Fibroblast of gingiva (primary cell): ENCODE measurements around the gene ZNF507.
"Not testable (repeated sequence)": the region's sequence is repeated elsewhere in the genome, so short reads cannot be mapped to it uniquely, and the experiment has no call there.

Source experiments
- DNase-seq: peaks from one replicate; pipeline ENCODE4 v3.0.0-alpha.2; 2011; ENCODE audit warnings: low read depth

The ZNF507 gene

DNA sequence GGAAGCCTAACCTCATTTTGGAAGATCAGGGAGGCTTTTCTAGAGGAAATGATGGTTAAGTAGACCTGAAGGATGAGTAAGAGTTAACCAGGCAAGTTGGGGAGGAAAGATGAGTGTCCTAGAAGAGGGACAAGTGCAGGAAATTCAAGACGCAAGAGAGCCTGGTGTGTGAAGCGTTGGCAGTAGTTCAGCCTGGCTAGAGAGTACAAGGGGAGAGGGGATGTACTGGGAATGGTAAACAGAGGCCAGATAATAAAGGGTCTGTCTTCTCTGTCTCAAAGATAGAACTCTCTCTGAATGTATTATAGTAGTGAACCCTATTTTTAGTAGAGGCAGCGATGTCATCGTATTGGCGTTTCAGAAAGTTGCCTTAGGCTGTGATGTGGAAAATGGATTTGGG, 69.8 kb downstream of the ZNF507 start:
- no peak for DNase-seq

DNA sequence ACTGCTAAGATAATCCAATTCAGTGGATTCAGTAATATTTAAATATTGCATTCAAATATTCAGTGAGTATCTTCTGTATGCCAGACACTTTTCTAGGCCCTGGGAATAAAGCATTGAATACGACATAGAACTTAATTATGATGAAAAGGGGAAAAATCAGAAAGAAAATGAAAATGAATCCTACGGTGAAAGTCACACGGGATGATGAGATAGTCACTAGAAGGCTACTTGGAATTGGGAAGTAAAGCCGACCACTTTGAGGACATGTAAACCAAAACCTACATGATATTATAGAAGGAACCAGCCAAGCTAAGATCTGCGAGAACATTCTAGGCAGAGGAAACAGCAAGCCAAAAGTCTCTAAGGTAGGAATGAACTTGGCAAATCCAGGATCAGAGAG, 70.3 kb downstream of the ZNF507 start:
- no peak for DNase-seq

DNA sequence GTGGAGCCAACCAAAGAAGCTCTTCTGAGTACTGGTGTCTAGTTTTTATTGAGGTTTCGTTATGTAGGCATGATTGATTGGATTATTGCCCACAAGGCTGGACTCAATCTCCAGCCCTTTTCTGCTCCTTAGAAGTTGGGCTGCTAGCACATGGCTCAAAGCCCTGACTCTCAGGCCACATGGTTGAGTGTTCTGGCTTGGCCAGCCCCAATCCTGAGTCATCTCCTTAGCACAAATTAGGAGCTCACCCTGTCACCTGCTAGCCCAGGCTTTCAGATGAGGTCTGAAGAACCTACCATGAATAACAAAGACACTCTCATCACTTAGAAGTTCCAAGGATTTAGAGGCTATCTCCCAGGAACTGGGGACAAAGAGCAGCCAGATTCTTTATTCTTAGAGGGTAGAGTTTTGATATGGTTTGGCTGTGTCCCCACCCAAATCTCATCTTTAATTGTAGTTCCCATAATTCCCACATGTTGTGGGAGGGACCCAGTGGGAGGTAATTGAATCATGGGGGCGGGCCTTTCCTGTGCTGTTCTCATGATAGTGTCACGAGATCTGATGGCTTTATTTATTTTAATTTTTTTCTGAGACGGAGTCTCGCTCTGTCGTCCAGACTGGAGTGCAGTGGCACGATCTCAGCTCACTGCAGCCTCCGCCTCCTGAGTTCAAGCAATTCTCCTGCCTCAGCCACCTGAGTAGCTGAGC, 71.5 kb downstream of the ZNF507 start:
- DNase-seq = peak; percentile 61

DNA sequence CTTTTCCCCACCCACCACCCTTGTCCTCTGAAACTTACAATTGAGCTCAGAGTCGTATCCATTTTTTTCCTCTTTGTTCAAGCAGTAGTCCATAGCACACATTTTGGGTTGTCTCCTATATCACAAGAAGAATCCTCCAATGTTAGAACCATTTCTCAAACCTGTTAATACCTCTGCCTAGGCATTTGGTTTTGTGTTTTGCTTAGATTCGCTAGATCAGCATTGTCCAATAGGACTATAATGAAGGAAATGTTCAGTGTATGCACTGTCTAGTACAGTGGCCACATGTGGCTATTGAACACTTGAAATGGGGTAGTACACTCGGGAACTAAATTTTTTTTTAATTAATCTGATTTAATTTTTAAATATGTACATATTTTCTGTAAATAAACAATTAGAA, 72.7 kb downstream of the ZNF507 start:
- DNase-seq = no peak

DNA sequence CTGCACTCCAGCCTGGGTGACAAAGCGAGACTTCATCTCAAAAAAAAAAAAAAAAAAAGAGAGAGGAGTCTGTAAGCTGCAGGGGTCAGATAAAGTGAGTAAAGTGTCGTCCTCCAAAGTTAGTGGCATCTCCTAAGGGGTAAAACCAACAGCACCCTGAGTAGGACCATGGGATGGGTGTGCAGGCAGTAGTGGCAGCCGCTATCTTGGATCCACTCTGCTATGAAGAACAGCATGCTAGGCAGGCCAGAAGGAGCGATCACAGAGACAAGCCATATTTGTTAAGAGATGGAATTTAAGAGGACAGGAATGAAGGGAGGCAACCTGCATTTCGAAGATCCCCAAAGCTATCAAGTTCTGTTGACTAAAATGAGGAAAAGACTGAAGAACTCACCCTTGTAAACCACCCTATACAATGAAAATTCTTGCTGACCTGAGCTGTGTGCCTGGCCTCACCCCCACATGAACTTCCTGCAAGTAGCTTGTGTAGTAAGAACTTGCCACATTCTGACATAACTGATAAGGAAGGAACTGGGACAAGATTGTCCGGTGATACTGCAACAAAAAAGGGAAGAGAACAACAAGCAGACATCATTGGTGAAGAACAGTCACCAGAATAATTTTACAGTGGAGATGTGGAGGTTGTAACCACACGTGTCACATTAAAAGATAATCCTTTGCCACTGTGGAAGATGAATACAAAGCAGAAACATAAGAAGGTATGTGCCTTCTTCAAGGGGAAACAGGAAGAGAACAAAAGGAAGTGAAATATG, 76.4 kb downstream of the ZNF507 start:
- no peak for DNase-seq

DNA sequence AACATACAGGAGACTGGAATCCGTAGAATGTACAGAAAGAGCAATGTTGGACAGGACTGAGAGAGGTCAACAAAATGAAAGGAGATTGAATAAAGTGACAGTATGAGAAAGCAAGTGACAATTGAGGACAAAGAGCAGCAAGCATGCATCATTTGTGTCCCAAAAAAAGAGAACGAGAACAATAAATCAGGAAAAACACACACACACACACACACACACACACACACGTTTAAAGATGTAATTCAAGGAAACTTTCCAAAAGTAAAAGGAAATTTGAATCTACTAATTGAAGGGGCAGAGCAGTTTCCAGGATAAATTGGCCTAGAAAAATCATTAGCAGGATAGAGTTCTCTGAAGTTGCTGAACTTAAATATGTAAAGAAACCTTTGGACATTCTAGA, 77.0 kb downstream of the ZNF507 start:
- DNase-seq = no peak

DNA sequence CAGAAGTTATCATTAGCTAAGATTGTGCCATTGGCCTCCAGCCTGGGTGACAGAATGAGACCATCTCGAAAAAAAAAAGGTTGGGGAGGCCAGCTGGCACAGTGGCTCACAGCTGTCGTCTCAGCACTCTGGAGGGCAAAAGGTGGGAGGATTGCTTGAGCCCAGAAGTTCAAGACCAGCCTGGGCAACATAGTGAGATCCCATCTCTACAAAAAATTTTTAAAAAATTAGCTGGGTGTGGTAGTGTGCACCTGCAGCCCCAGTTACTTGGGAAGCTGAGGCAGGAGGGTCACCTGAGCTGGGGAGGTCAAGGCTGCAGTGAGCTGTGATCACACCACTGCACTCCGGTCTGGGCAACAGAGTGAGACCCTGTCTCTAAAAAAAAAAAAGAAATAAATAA, 78.5 kb downstream of the ZNF507 start:
- DNase-seq = not testable (repeated sequence)

DNA sequence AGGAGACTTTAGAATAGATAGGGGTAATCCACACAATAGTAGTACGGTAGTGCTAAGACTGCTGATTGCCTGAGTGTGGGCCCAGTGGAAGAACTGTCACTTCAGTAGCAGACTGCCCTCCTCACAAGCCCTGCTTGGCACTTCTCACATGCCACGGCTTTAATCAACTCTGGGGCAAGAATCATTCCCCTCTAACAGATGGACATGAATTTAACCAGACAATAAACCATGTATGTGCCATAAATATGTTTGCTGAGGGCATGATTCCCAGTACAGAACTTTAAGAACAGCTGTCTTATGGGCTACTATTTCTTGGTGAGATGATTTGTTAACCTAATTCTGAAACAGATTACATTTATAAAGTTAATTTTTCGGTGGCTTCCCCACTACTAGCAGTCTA, 82.1 kb downstream of the ZNF507 start:
- DNase-seq = no peak

DNA sequence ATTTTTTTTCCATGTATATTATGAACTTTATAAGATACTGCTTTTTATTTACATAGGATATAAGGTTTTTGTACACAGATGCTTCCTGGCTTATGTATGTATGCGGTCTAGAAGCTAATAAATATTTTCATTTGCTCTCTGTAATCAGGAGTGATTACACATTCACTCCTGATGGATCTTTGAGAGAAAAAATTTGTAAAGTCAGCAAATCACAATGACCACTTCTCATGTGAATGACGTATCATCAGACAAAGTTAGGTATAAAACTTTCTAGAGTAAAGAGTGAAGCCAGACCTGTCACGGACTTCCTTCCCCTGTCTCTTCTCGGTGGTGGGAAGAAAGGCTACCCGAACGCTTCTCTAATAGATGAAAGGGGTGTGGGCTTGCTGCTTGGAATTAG, 91.3 kb downstream of the ZNF507 start:
- no peak for DNase-seq

DNA sequence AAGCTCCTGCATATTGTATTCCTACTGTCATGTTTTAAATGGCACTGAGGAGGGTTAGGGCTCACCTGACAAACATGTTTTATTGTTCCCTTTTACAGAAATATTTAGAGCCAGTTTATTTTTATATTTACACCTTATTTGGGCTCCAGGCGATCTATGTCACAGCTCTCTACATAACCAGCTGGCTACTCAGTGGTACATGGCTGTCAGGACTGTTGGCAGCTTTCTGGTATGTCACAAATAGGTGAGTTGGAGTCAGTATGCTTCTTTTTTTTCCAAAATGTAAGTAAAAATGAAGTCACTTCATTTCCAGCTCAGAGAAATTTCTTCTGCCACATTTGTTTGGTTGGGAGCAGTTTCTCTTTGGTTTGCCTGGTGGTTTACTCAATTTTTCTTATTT, 91.7 kb downstream of the ZNF507 start:
- no peak for DNase-seq
